H7 (cell line): ENCODE data around the gene NFKBIZ. TPM values are rescaled to one million over a fixed set of nuclear protein-coding genes. Genes with fewer than 3 reads are reported as not detected.
A peak's percentile ranks its signal among the peaks of the same experiment; 100 is the strongest.

ENCODE experiments used
- DNase-seq: peaks from one replicate; pipeline ENCODE4 v3.0.0; 2012
- H3K27me3 ChIP-seq: 2 replicates; pipeline ENCODE4 v1.6.0; 2011; ENCODE audit warnings: mild to moderate bottlenecking, low read length; ENCODE audit not compliant: control insufficient read depth, insufficient read depth
- H3K36me3 ChIP-seq: replicated peaks from 2 replicates; pipeline ENCODE4 v1.5.1; 2011; ENCODE audit warnings: low read length; ENCODE audit not compliant: control insufficient read depth, insufficient read depth
- H3K4me3 ChIP-seq: 2 replicates; pipeline ENCODE4 v1.5.1; 2011; ENCODE audit warnings: low read depth, mild to moderate bottlenecking, control low read depth, low read length, moderate library complexity; ENCODE audit not compliant: insufficient read depth
- total RNA-seq: library from RNA; depleted of rRNA; stranded (reverse); fragments of >200 nt; shearing (Covaris generic); gene quantifications from 2 replicates; pipeline ENCODE4 v1.2.3, GENCODE V29; 2014

Gene NFKBIZ
- total RNA-seq, 1 experiment from 2014 or later: 3.5 TPM

- Histone ChIP-seq H3K36me3 (no peaks in the 10 kb centered on the region), H3K27me3 (no peaks in the 10 kb centered on the region), H3K4me3 (no peak overlapping the region)
- no peak for DNase-seq
Observed at GRCh38 chr3:101835676-101836075, 13.6 kb upstream of the NFKBIZ start.

- no peak for DNase-seq
- Histone ChIP-seq H3K4me3 (no peak overlapping the region), H3K27me3 (no peaks in the 10 kb centered on the region), H3K36me3 (no peaks in the 10 kb centered on the region)
Observed at GRCh38 chr3:101836160-101836559, 13.2 kb upstream of the NFKBIZ start.

DNA sequence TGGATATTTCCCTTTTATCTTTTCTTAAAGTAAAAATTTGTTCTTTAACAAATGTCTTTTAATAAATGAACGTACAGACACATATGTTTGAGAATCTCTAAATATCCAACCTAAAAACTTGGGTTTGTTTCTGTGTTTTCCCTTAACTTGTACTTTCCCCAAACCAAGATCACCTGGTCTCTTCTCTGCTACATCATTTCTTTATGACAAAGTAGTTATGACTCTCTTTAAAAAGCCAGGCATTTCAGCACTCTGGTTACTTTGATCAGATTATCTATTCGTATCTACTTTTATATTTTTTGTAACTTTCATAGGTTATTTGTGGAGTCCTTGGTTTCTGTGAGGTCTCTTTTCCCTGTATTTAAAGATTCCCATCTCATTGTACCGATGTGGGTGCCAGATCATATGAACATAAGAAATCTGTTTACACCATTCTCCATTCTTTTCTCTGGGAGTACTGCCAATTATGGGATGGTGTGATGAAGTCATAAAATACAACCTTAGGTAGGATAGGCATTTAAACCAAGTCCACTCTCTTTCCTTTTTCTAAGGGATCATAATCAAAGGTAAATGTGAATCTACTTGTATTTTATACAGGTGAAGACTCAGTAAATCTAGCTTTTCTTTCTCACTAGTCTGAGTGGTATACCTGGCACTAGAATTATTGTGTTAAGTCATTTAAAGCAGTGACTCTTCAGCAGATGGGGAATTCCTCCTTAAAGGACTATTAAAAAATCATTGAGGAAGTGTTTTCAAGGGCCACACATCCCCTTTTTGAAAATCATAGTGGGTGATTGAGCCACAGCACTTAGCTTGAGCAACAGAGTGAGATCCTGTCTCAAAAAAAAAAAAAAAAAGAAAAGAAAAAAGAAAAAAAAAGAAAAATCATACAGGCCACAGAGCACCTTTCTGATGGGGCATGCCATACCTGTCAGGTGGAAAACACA, 12.4 kb upstream of the NFKBIZ start:
- no peak for DNase-seq
- H3K27me3 ChIP-seq: no peaks in the 10 kb centered on the region
- no peak overlapping the region for H3K4me3 ChIP-seq
- H3K36me3 ChIP-seq: no peaks in the 10 kb centered on the region

GRCh38 chr3:101838691-101839090, 10.6 kb upstream of the NFKBIZ start:
- no peaks in the 10 kb centered on the region for H3K27me3 ChIP-seq
- DNase-seq: no peak
- H3K4me3 ChIP-seq: no peak overlapping the region
- H3K36me3 ChIP-seq: no peaks in the 10 kb centered on the region

DNA sequence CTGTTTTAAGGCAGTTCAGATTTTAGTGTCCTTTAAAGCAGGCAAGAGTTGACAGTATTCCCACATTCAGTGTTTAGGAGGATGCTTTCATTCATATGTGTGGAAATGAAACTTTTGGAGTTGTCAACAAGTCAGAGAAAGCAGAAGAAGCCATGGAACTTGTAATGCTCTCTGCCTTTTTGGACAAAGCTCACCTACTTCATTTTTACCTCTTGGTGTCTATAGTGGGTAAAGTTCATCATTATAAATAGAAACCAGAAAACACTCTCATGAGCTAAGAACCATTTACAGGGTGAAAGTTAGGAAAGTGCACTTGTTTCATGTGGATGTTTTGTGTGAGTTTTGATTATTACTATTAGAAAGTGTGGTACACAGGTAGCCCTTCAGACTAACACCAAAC, 9.2 kb upstream of the NFKBIZ start:
- Histone ChIP-seq H3K4me3 (no peak overlapping the region), H3K27me3 (no peaks in the 10 kb centered on the region), H3K36me3 (no peaks in the 10 kb centered on the region)
- no peak for DNase-seq

GRCh38 chr3:101842245-101842934, 6.9 kb upstream of the NFKBIZ start:
- no peaks in the 10 kb centered on the region for H3K27me3 ChIP-seq
- H3K4me3 ChIP-seq: no peak overlapping the region
- DNase-seq: peak; percentile 77
- H3K36me3 ChIP-seq: no peaks in the 10 kb centered on the region

DNA sequence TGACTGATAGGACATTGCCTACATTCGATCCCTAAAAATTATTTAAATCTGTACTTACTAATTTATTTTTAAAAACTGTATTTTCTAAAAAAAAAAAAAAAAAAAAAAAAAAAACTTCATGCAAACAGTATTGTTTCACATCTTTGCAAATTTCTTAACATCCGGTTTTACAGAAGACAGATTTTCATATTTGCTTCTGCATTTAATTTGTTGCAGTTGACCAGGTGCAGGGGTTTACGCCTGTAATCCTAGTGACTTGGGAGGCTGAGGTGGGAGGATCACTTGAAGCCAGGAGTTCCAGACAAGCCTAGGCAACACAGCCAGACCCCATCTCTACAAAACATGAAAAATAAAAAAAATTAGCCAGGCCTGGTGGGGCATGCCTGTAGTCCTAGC, 6.4 kb upstream of the NFKBIZ start:
- no peak overlapping the region for H3K4me3 ChIP-seq
- DNase-seq: no peak
- H3K36me3 ChIP-seq: no peaks in the 10 kb centered on the region
- no peaks in the 10 kb centered on the region for H3K27me3 ChIP-seq

GRCh38 chr3:101845425-101845824, 3.9 kb upstream of the NFKBIZ start:
- DNase-seq: no peak
- Histone ChIP-seq H3K36me3 (no peaks in the 10 kb centered on the region), H3K27me3 (no peaks in the 10 kb centered on the region), H3K4me3 (no peak overlapping the region)

GRCh38 chr3:101846709-101847108, 2.6 kb upstream of the NFKBIZ start:
- DNase-seq: no peak
- H3K36me3 ChIP-seq: no peaks in the 10 kb centered on the region
- no peak overlapping the region for H3K4me3 ChIP-seq
- no peaks in the 10 kb centered on the region for H3K27me3 ChIP-seq

DNA sequence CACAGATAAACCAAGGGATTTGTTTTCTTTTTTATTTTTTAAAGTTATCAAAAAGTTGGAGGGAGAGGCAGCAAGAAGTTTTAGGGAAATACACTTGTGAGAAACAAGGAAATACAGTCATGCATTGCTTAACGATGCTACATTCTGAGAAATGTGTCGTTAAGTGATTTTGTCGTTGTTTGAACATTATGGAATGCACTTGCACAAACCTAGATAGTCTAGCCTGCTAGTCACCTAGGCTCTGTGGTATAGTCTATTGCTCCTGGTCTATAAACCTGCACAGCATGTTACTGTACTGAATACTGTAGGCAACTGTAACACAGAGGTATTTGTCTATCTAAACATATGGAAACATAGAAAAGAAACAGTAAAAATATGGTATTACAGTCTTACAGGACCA, 2.0 kb upstream of the NFKBIZ start:
- Histone ChIP-seq H3K4me3 (no peak overlapping the region), H3K27me3 (no peaks in the 10 kb centered on the region), H3K36me3 (no peaks in the 10 kb centered on the region; the same call in 1 of the 2 replicates)
- no peak for DNase-seq

GRCh38 chr3:101848326-101848725, 988 bp upstream of the NFKBIZ start:
- Histone ChIP-seq H3K27me3 (no peaks in the 10 kb centered on the region), H3K4me3 (no peak overlapping the region), H3K36me3 (peaks cover 6% of the 10 kb centered on the region)
- no peak for DNase-seq

GRCh38 chr3:101849714-101850245, 466 bp downstream of the NFKBIZ start:
- peak; percentile 75 for DNase-seq
- Histone ChIP-seq H3K27me3 (no peaks in the 10 kb centered on the region), H3K36me3 (peaks cover 16% of the 10 kb centered on the region)

DNA sequence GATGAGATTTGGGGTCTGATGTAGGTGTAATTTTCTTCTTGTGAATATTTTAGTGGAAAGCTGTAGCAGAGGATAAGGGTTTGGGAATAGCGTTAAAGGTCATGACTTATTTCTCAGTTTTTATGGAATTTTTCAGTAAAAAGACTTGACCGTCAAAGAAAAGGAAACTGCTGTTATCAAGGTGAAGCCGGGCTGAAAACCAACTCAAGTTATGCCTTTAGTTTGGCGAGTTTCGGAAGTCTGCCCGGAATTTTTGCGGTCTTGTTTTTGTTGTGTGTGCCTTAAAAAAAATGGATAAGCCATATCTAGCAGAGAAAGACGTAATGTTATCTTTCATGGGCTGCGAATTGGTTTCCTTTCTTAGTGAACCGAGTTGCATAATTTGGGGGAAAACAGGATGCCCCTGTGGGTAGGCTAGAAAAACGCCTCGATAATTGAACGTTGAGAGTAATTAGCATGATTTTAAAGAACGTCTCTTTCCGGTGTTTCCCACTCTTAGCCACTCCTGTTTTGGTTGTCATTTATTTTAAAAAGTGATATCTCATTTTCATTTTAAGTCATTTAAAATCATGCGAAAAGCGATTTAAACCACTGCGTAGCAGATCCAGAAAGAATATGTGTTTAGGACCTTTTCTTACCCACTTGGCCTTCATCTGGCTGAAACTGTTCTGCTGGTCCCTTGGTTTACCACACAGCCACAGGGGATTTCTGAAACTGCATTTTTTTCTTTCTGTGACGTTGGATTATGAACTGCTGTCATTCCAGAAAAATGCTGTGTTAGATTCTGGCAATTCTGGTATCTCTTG, 1.1 kb downstream of the NFKBIZ start:
- no peak for DNase-seq
- H3K27me3 ChIP-seq: no peaks in the 10 kb centered on the region
- H3K36me3 ChIP-seq: peaks cover 22% of the 10 kb centered on the region
- peak overlapping the region; percentile 87 for H3K4me3 ChIP-seq

More at GRCh38 chr3:101849714-101850245, 466 bp downstream of the NFKBIZ start:
- peak overlapping the region; percentile 87 for H3K4me3 ChIP-seq

DNA sequence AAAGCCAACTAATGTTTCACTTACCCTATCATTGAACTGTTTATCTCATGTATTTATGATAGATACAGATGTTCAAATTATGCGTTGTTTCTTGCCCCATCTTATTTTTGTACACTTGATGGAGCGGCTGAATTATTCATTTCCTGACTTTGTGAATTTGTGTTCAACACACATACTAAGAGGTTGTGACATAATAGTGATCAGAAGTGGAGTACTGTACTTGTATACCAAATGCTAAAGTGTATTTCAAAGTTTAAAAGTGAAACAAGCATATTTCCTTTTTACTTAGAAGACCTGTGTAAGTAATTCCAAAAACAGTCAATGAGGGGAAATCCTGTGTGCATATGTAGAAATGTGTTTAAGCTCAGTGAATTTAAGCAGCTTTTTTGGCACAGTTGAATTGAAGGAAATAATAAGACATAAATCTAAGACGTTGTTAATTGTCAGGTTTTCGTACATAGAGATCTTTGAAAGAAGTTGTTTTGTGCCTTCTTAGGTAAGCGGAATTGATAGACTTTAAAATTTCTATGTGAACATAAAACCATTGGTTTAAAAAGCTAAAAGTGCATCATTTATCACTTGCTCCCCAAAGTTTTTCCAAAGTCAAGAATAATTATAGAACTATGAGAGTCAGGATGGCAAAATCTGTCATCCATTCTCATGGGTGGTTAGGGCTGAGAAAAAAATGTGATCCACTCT, 1.9 kb downstream of the NFKBIZ start:
- Histone ChIP-seq H3K27me3 (no peaks in the 10 kb centered on the region), H3K36me3 (peaks cover 26% of the 10 kb centered on the region), H3K4me3 (peak overlapping the region; percentile 87)
- DNase-seq: no peak
